K562 (cell line): ENCODE data around the gene LMO4. TPM values are rescaled to one million over a fixed set of nuclear protein-coding genes. Genes with fewer than 3 reads are reported as not detected.
A peak's percentile ranks its signal among the peaks of the same experiment; 100 is the strongest.

Experiments
- CBX1 ChIP-seq: sonication (generic); IDR thresholded peaks from 2 replicates; pipeline ENCODE4 v1.6.1; 2016; ENCODE audit warnings: antibody characterized with exemption, low read depth, mild to moderate bottlenecking
- FOXP1 ChIP-seq: sonication (generic); formaldehyde crosslinking; IDR thresholded peaks from 2 replicates; pipeline ENCODE4 v1.8.0; 2022; ENCODE audit warnings: mild to moderate bottlenecking, missing genetic modification reagents
- FUS ChIP-seq: fragments of 200-400 bp; formaldehyde crosslinking; optimal IDR thresholded peaks from 2 replicates; pipeline ENCODE3; 2017; ENCODE audit warnings: low read depth, low read length
- GATAD2B ChIP-seq: fragments of 450-650 bp; IDR thresholded peaks from 2 replicates; pipeline ENCODE4 v1.6.1; 2017; ENCODE audit warnings: mild to moderate bottlenecking, borderline replicate concordance
- GTF2E2 ChIP-seq: fragments of 200-800 bp; sonication (Bioruptor generic); IDR thresholded peaks from 2 replicates; pipeline ENCODE4 v1.6.1; 2016; ENCODE audit warnings: missing genetic modification characterization, missing compliant biosample characterization
- HDAC2 ChIP-seq: fragments of 450-650 bp; IDR thresholded peaks from 2 replicates; pipeline ENCODE4 v1.6.1; 2016; ENCODE audit warnings: mild to moderate bottlenecking
- HDAC6 ChIP-seq: IDR thresholded peaks from 2 replicates; pipeline ENCODE4 v1.6.1; 2012; ENCODE audit warnings: low read depth, mild to moderate bottlenecking, control low read depth, inconsistent platforms, low read length, moderate library complexity
- NCOR1 ChIP-seq: fragments of 450-650 bp; IDR thresholded peaks from 2 replicates; pipeline ENCODE4 v1.6.1; 2016; ENCODE audit warnings: mild to moderate bottlenecking, moderate library complexity
- NFIC ChIP-seq: fragments of 450-650 bp; IDR thresholded peaks from 2 replicates; pipeline ENCODE4 v1.6.1; 2017; ENCODE audit warnings: mild to moderate bottlenecking, inconsistent platforms
- PREB ChIP-seq: sonication (generic); formaldehyde crosslinking; IDR thresholded peaks from 2 replicates; pipeline ENCODE4 v1.8.1; 2023; ENCODE audit warnings: mild to moderate bottlenecking, missing genetic modification reagents
- RBFOX2 ChIP-seq: fragments of 200-400 bp; formaldehyde crosslinking; IDR thresholded peaks from 2 replicates; pipeline ENCODE4 v1.6.1; 2017; ENCODE audit warnings: low read depth, mild to moderate bottlenecking, low read length, moderate library complexity
- SETDB1 ChIP-seq: IDR thresholded peaks from one replicate; pipeline ENCODE4 v1.6.1; 2012; ENCODE audit warnings: low read length, control low read depth, inconsistent platforms
- SIN3B ChIP-seq: fragments of 450-650 bp; IDR thresholded peaks from 2 replicates; pipeline ENCODE4 v1.6.1; 2017; ENCODE audit warnings: low read depth, mild to moderate bottlenecking, moderate library complexity
- SOX6 ChIP-seq: fragments of 450-650 bp; IDR thresholded peaks from 2 replicates; pipeline ENCODE4 v1.6.1; 2014; ENCODE audit warnings: mild to moderate bottlenecking
- STAT5A ChIP-seq: IDR thresholded peaks from 2 replicates; pipeline ENCODE4 v1.6.1; 2012; ENCODE audit warnings: low read length, inconsistent platforms, borderline replicate concordance
- TEAD1 ChIP-seq, 2 experiments: fragments of 450-650 bp in 1 of 2; sonication (generic) in 1 of 2; formaldehyde crosslinking; IDR thresholded peaks; 2 replicates each; pipeline versions ENCODE4 v1.4.0 to v1.8.0; 2020 to 2022; ENCODE audit warnings: mild to moderate bottlenecking in 2 of 2, missing genetic modification reagents in 1 of 2
- ZC3H8 ChIP-seq: fragments of 450-650 bp; IDR thresholded peaks from 2 replicates; pipeline ENCODE4 v1.6.1; 2017
- ZFX ChIP-seq: sonication (generic); formaldehyde crosslinking; IDR thresholded peaks from 2 replicates; pipeline ENCODE4 v1.8.0; 2022; ENCODE audit warnings: mild to moderate bottlenecking, missing genetic modification reagents, moderate library complexity
- ZNF263 ChIP-seq: sonication (generic); formaldehyde crosslinking; IDR thresholded peaks from 2 replicates; pipeline ENCODE4 v1.8.0; 2022; ENCODE audit warnings: mild to moderate bottlenecking, missing genetic modification reagents, borderline replicate concordance
- ZNF655 ChIP-seq: fragments of 250-450 bp; sonication (Bioruptor Pico); IDR thresholded peaks from 2 replicates; pipeline ENCODE4 v1.5.0; 2021
- polyA plus RNA-seq, 8 experiments: library from polyadenylated mRNA; depleted of rRNA in 4 of 8; stranded (reverse) in 5 of 8; unstranded in 3 of 8; fragments of >200 nt; fragmentation: Nextera tagmentation in 2 of 8; fragmentation: Illumina TruSeq in 1 of 8; extraction: Ambion mirVana in 2 of 8; extraction: Trizol in 1 of 8; gene quantifications; 2 replicates each; pipeline versions ENCODE4 v1.2.1 to v1.2.3, GENCODE V29; 2011 to 2014; ENCODE audit warnings: inconsistent platforms in 1 of 8, missing spikeins in 1 of 8
- total RNA-seq, 7 experiments: library from RNA; depleted of rRNA in 6 of 7; stranded (reverse); fragments of >200 nt in 6 of 7; fragmentation: Illumina TruSeq in 2 of 7; extraction: Trizol in 2 of 7; gene quantifications; 2 replicates each; pipeline versions ENCODE4 v1.2.1 to v1.2.3, GENCODE V29; 2011 to 2021; ENCODE audit warnings: low replicate concordance in 1 of 7
- TF ChIP-seq, protein P1 (sequence below): fragments of 250-450 bp; sonication (Bioruptor Pico); IDR thresholded peaks from 2 replicates; pipeline ENCODE4 v1.4.0; 2020; ENCODE audit warnings: mild to moderate bottlenecking
- TF ChIP-seq, protein P2 (sequence below): fragments of 250-450 bp; sonication (Bioruptor Pico); IDR thresholded peaks from 2 replicates; pipeline ENCODE4 v1.8.0; 2021; ENCODE audit warnings: moderate library complexity, mild to moderate bottlenecking, inconsistent platforms
- TF ChIP-seq, protein P3 (sequence below): sonication (generic); formaldehyde crosslinking; IDR thresholded peaks from 2 replicates; pipeline ENCODE4 v1.8.0; 2022; ENCODE audit warnings: missing genetic modification reagents, mild to moderate bottlenecking, moderate library complexity, borderline replicate concordance

Gene LMO4
- total and polyA plus RNA-seq, 9 of the 15 experiments (the other 6 are each of a cell fraction or from before 2014, with no cell fraction given) = 3.1 to 35.3 (median 22.4) TPM

- TF ChIP-seq SIN3B (0 out of 2 replicates have a peak, but pooled peaks have one; percentile 29), FOXP1 (no peak), HDAC6 (no peak), ZFX (CRISPR knock-in tag) (peak; percentile 68), CBX1 (peak; percentile 27; the same call in 1 of the 2 replicates), ZNF263 (CRISPR knock-in tag) (no peak), STAT5A (no peak), NCOR1 (no peak), NFIC (peak; percentile 28; the same call in 1 of the 2 replicates), PREB (no peak), RBFOX2 (peak; percentile 82), TEAD1 (CRISPR knock-in tag; IDR thresholded peaks at IDR 0.05) (no peak), GTF2E2 (tag) (no peak), ZNF655 (CRISPR knock-in tag) (no peak), HDAC2 (no peak), ZC3H8 (no peak), GATAD2B (peak; percentile 59; the same call in 1 of the 2 replicates), SETDB1 (no peak), SOX6 (no peak), FUS (no peak)
- TF ChIP-seq, protein P1, sequence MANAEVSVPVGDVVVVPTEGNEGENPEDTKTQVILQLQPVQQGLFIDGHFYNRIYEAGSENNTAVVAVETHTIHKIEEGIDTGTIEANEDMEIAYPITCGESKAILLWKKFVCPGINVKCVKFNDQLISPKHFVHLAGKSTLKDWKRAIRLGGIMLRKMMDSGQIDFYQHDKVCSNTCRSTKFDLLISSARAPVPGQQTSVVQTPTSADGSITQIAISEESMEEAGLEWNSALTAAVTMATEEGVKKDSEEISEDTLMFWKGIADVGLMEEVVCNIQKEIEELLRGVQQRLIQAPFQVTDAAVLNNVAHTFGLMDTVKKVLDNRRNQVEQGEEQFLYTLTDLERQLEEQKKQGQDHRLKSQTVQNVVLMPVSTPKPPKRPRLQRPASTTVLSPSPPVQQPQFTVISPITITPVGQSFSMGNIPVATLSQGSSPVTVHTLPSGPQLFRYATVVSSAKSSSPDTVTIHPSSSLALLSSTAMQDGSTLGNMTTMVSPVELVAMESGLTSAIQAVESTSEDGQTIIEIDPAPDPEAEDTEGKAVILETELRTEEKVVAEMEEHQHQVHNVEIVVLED (CRISPR knock-in tag) = no peak
- TF ChIP-seq, protein P2, sequence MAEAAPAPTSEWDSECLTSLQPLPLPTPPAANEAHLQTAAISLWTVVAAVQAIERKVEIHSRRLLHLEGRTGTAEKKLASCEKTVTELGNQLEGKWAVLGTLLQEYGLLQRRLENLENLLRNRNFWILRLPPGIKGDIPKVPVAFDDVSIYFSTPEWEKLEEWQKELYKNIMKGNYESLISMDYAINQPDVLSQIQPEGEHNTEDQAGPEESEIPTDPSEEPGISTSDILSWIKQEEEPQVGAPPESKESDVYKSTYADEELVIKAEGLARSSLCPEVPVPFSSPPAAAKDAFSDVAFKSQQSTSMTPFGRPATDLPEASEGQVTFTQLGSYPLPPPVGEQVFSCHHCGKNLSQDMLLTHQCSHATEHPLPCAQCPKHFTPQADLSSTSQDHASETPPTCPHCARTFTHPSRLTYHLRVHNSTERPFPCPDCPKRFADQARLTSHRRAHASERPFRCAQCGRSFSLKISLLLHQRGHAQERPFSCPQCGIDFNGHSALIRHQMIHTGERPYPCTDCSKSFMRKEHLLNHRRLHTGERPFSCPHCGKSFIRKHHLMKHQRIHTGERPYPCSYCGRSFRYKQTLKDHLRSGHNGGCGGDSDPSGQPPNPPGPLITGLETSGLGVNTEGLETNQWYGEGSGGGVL = no peak
- TF ChIP-seq, protein P3, sequence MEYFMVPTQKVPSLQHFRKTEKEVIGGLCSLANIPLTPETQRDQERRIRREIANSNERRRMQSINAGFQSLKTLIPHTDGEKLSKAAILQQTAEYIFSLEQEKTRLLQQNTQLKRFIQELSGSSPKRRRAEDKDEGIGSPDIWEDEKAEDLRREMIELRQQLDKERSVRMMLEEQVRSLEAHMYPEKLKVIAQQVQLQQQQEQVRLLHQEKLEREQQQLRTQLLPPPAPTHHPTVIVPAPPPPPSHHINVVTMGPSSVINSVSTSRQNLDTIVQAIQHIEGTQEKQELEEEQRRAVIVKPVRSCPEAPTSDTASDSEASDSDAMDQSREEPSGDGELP = peak; percentile 16; the same call in 1 of the 2 replicates
Observed at GRCh38 chr1:87335175-87335884, 6.7 kb downstream of the LMO4 start (continued).
